Chondrocyte (in vitro differentiated cells): ENCODE results near the gene FBXL17. TPM values are rescaled to one million over a fixed set of nuclear protein-coding genes. Genes with fewer than 3 reads are reported as not detected.

Experiments used
- DNase-seq: peaks from one replicate; pipeline ENCODE4 v3.0.0; 2021; ENCODE audit warnings: mixed read lengths, low spot score
- H3K27ac Mint-ChIP-seq: one replicate; pipeline ENCODE4 v1.8.0; 2021; ENCODE audit warnings: mild to moderate bottlenecking, moderate library complexity, mixed read lengths; ENCODE audit not compliant: unreplicated experiment
- H3K27me3 Mint-ChIP-seq: 2 replicates; pipeline ENCODE4 v1.8.0; 2021; ENCODE audit warnings: low read depth, mixed read lengths
- H3K36me3 Mint-ChIP-seq: 2 replicates; pipeline ENCODE4 v1.8.0; 2021; ENCODE audit warnings: low read depth, mixed read lengths
- H3K4me1 Mint-ChIP-seq: 2 replicates; pipeline ENCODE4 v1.8.0; 2021; ENCODE audit warnings: low read depth, mild to moderate bottlenecking, mixed read lengths
- H3K4me3 Mint-ChIP-seq: one replicate; pipeline ENCODE4 v1.8.0; 2021; ENCODE audit warnings: mild to moderate bottlenecking, moderate library complexity, mixed read lengths; ENCODE audit not compliant: unreplicated experiment
- H3K9me3 Mint-ChIP-seq: 2 replicates; pipeline ENCODE4 v1.8.0; 2021; ENCODE audit warnings: low read depth, mixed read lengths
- total RNA-seq: library from RNA; stranded (reverse); gene quantifications from 3 replicates; pipeline ENCODE4 v1.2.1, GENCODE V29; 2021
- TF ChIP-seq, protein P1 (sequence below): fragments of 200-600 bp; sonication (generic); IDR thresholded peaks from 2 replicates; pipeline ENCODE4 v1.5.0; 2021; ENCODE audit warnings: antibody characterized with exemption, mild to moderate bottlenecking, moderate library complexity

The FBXL17 gene
- total RNA-seq, 1 donor from 2014 or later = 15.3 TPM

GRCh38 chr5:108326982-108327381 lies 54.9 kb downstream of the FBXL17 start:
- H3K4me3 Mint-ChIP-seq = no peak overlapping the region
- H3K9me3 Mint-ChIP-seq = peaks cover 5% of the 10 kb centered on the region
- DNase-seq = no peak
- TF ChIP-seq, protein P1, sequence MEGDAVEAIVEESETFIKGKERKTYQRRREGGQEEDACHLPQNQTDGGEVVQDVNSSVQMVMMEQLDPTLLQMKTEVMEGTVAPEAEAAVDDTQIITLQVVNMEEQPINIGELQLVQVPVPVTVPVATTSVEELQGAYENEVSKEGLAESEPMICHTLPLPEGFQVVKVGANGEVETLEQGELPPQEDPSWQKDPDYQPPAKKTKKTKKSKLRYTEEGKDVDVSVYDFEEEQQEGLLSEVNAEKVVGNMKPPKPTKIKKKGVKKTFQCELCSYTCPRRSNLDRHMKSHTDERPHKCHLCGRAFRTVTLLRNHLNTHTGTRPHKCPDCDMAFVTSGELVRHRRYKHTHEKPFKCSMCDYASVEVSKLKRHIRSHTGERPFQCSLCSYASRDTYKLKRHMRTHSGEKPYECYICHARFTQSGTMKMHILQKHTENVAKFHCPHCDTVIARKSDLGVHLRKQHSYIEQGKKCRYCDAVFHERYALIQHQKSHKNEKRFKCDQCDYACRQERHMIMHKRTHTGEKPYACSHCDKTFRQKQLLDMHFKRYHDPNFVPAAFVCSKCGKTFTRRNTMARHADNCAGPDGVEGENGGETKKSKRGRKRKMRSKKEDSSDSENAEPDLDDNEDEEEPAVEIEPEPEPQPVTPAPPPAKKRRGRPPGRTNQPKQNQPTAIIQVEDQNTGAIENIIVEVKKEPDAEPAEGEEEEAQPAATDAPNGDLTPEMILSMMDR = no peak
- H3K27me3 Mint-ChIP-seq = no peaks in the 10 kb centered on the region
- H3K4me1 Mint-ChIP-seq = no peaks in the 10 kb centered on the region
- H3K36me3 Mint-ChIP-seq = peaks cover 2% of the 10 kb centered on the region
- H3K27ac Mint-ChIP-seq = no peak overlapping the region

- TF ChIP-seq, protein P1 = no peak
- no peak for DNase-seq
- peaks cover 3% of the 10 kb centered on the region for H3K4me1 Mint-ChIP-seq
- H3K36me3 Mint-ChIP-seq = peaks cover 2% of the 10 kb centered on the region
- no peak overlapping the region for H3K4me3 Mint-ChIP-seq
- no peak overlapping the region for H3K27ac Mint-ChIP-seq
- H3K9me3 Mint-ChIP-seq = peaks cover 5% of the 10 kb centered on the region
- no peaks in the 10 kb centered on the region for H3K27me3 Mint-ChIP-seq
Measured at GRCh38 chr5:108324886-108325285, 57.0 kb downstream of the FBXL17 start.

DNA sequence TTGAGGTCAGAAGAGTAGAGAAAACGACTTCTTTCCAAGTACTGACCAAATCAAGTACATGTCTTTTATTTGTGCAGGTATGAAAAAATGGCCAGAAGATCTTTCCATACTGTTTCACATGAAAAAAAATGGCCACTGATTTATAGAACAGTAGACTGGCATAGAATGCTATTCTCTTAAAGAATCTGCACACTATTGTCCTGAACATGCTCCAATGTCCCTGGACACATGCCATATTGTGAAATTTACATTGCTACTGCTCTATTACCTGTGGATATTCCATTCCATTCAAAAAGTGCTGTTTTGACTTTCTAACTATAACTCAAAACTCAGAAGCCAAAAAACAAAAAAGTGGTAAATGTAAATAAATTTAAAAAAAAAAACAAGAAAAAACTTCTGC lies 60.6 kb downstream of the FBXL17 start:
- TF ChIP-seq, protein P1 = no peak
- no peak for DNase-seq
- Mint-ChIP-seq H3K27me3 (no peaks in the 10 kb centered on the region), H3K9me3 (peaks cover 5% of the 10 kb centered on the region), H3K27ac (no peak overlapping the region), H3K36me3 (peaks cover 2% of the 10 kb centered on the region), H3K4me1 (peaks cover 4% of the 10 kb centered on the region), H3K4me3 (no peak overlapping the region)

GRCh38 chr5:108320231-108320630 lies 61.7 kb downstream of the FBXL17 start:
- H3K4me3 Mint-ChIP-seq = no peak overlapping the region
- peaks cover 9% of the 10 kb centered on the region for H3K4me1 Mint-ChIP-seq
- H3K27me3 Mint-ChIP-seq = no peaks in the 10 kb centered on the region
- TF ChIP-seq, protein P1 = no peak
- DNase-seq = no peak
- H3K36me3 Mint-ChIP-seq = no peaks in the 10 kb centered on the region
- H3K9me3 Mint-ChIP-seq = no peaks in the 10 kb centered on the region
- no peak overlapping the region for H3K27ac Mint-ChIP-seq

- Mint-ChIP-seq H3K27ac (no peak overlapping the region), H3K36me3 (no peaks in the 10 kb centered on the region), H3K4me3 (no peak overlapping the region), H3K4me1 (peaks cover 9% of the 10 kb centered on the region), H3K27me3 (no peaks in the 10 kb centered on the region), H3K9me3 (no peaks in the 10 kb centered on the region)
- no peak for DNase-seq
- TF ChIP-seq, protein P1 = no peak
Measured at GRCh38 chr5:108315829-108316228, 66.1 kb downstream of the FBXL17 start.
